Measurements from ENCODE around the gene CXCR6. TPM values are rescaled to one million over a fixed set of nuclear protein-coding genes. Genes with fewer than 3 reads are reported as not detected.

CXCR6 gene
- total RNA-seq, 4 donors from 2014 or later, result 0.38 to 2.4 (median 1.0) TPM

GRCh38 chr3:45995236-45996192 is 52.2 kb downstream of the CXCR6 start, which contains the start of gene FYCO1:
Gene FYCO1, minus strand, starts transcription at chr3:45995824. Its CDS starts 10,914 bp downstream, at chr3:45984910.
- no peak for TF ChIP-seq CTCF (IDR thresholded peaks at IDR 0.05; ENCODE audit: low read depth)

DNA sequence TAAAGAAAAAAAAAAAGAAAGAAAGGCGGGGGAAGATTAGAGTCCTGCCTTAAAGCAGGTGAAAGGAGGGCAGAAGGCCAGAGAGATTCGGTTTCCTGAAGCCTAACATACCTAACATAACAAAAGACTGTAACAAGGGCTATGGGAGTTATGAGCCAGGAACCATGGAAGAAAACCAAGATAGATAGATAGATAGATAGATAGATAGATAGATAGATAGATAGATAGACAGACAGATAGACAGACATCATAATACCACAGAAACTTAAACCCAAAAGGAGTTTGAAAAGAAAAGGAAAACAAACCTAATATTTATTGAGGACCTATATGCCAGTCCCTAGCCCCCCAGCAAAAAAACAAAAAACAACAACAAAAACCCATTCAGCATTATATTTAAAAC is 54.7 kb downstream of the CXCR6 start:
- TF ChIP-seq CTCF (IDR thresholded peaks at IDR 0.05; ENCODE audit: low read depth), result no peak

Small RNA genes lying within 50 kb of the gene (small RNA-seq; reads per million reads assigned to genes)
- 0.49 reads per million for gene RF00019

Other genes with a start within 250 kb of the CXCR6 start
- gene SLC6A20, start 146.9 kb upstream of the CXCR6 start, total RNA-seq, result under 1 TPM in 1 of 4 donors, not detected in 3; 0.22 TPM
- gene LZTFL1, start 101.3 kb upstream of the CXCR6 start, total RNA-seq, result 10 to 100 TPM in 1 of 4 donors, 1 to 10 TPM in 3; 8.3 to 14.8 (median 9.2) TPM
- gene CCR9, start 56.9 kb upstream of the CXCR6 start, total RNA-seq, result not detected
- 10 to 100 TPM; 36.7 to 46.7 (median 43.6) TPM for gene FYCO1, start 52.4 kb downstream of the CXCR6 start, total RNA-seq
- gene XCR1, start 84.0 kb downstream of the CXCR6 start, total RNA-seq, result not detected